Upper lobe of left lung (tissue), 6 donors: ENCODE results near the gene SQOR. TPM values are rescaled to one million over a fixed set of nuclear protein-coding genes. Genes with fewer than 3 reads are reported as not detected.

Experiments used
- ATAC-seq, 2 donors: fragments of 200-7000 bp; cut with Tn5 transposase; one replicate each; pipeline ENCODE4 v1.9.1; 2022; ENCODE audit warnings: mild to moderate bottlenecking in 2 of 2, moderate library complexity in 2 of 2; ENCODE audit not compliant: low FRiP score in 2 of 2
- DNase-seq, 2 donors: peaks; one replicate each; pipeline ENCODE4 v3.0.0-alpha.2; 2019 to 2020
- H3K27ac ChIP-seq, 4 donors: fragments of 200-600 bp; sonication (generic); one replicate each; pipeline ENCODE4 v1.5.1; 2016 to 2019
- H3K27me3 ChIP-seq, 4 donors: fragments of 200-600 bp; sonication (generic); one replicate each; pipeline ENCODE4 v1.5.1; 2017 to 2019
- H3K36me3 ChIP-seq, 4 donors: fragments of 200-600 bp; sonication (generic); one replicate each; pipeline ENCODE4 v1.5.1; 2016 to 2019
- H3K4me1 ChIP-seq, 4 donors: fragments of 200-600 bp; sonication (generic); one replicate each; pipeline ENCODE4 v1.5.1; 2018 to 2019
- H3K4me3 ChIP-seq, 4 donors: fragments of 200-600 bp; sonication (generic); one replicate each; pipeline ENCODE4 v1.5.1; 2017 to 2019; ENCODE audit warnings: mild to moderate bottlenecking in 2 of 4, moderate library complexity in 1 of 4
- H3K9me3 ChIP-seq, 4 donors: fragments of 200-600 bp; sonication (generic); one replicate each; pipeline ENCODE4 v1.5.1; 2018 to 2019
- EP300 ChIP-seq, 4 donors: sonication (generic); formaldehyde crosslinking; IDR thresholded peaks; one replicate each; pipeline ENCODE4 v1.5.1; 2017; ENCODE audit warnings: antibody characterized with exemption in 4 of 4, control low read depth in 2 of 4
- POLR2A ChIP-seq, 4 donors: fragments of 450-650 bp; IDR thresholded peaks; one replicate each; pipeline ENCODE4 v1.5.1; 2016 to 2017; ENCODE audit warnings: antibody characterized with exemption in 4 of 4, mild to moderate bottlenecking in 2 of 4
- POLR2AphosphoS5 ChIP-seq, 2 donors: sonication (generic); formaldehyde crosslinking; IDR thresholded peaks; one replicate each; pipeline ENCODE4 v1.5.1; 2017; ENCODE audit warnings: antibody characterized with exemption in 2 of 2
- WGBS, 2 donors: methylation state at CpG; one replicate each; pipeline ENCODE4 v1.1.5; 2017 to 2018; 5-methylcytosine and 5-hydroxymethylcytosine counted together
- total RNA-seq, 6 donors: library from RNA; depleted of rRNA in 4 of 6; stranded (reverse); fragments of >200 nt in 4 of 6; gene quantifications; one replicate each; pipeline versions ENCODE4 v1.1.0 to v1.2.1, GENCODE V29; 2016 to 2021
- TF ChIP-seq, protein P1 (sequence below), 6 experiments: fragments of 450-650 bp in 4 of 6; fragments of 200-600 bp in 2 of 6; sonication (generic) in 2 of 6; IDR thresholded peaks; one replicate each; pipeline ENCODE4 v1.5.1; 2016 to 2019; ENCODE audit warnings: antibody characterized with exemption in 6 of 6
- donor health status: DM: no; HTN: no; CAD: no; lungs with moderate emphysema.
- donor health status: DM: no; HTN: yes; CAD: no; lungs with severe emphysema.

Gene SQOR
- total RNA-seq, 6 donors from 2014 or later = 74.7 to 181 (median 110) TPM

DNA sequence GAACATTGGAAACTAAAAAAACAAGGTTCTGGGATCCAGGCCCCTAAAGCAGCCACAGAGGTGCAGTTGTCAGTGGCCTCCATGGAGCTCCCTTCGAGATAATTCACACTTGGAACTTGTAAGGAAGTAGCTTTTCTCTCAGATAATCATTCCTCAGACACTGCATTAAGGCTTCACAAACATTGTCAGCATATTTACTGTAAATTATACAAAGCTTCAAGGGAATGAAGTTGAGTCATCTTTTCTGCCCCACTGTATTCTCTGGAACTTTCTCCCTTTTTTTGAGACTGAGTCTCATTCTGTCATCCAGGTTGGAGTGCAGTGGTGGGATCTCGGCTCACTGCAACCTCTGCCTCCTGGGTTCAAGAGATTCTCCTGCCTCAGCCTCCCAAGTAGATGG, 40.5 kb upstream of the SQOR start:
- TF ChIP-seq POLR2A (IDR thresholded peaks at IDR 0.05) = no peak
- no peak for TF ChIP-seq POLR2AphosphoS5 (IDR thresholded peaks at IDR 0.05)
- TF ChIP-seq, protein P1, sequence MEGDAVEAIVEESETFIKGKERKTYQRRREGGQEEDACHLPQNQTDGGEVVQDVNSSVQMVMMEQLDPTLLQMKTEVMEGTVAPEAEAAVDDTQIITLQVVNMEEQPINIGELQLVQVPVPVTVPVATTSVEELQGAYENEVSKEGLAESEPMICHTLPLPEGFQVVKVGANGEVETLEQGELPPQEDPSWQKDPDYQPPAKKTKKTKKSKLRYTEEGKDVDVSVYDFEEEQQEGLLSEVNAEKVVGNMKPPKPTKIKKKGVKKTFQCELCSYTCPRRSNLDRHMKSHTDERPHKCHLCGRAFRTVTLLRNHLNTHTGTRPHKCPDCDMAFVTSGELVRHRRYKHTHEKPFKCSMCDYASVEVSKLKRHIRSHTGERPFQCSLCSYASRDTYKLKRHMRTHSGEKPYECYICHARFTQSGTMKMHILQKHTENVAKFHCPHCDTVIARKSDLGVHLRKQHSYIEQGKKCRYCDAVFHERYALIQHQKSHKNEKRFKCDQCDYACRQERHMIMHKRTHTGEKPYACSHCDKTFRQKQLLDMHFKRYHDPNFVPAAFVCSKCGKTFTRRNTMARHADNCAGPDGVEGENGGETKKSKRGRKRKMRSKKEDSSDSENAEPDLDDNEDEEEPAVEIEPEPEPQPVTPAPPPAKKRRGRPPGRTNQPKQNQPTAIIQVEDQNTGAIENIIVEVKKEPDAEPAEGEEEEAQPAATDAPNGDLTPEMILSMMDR (IDR thresholded peaks at IDR 0.05) = no peak
- no peak for TF ChIP-seq EP300 (IDR thresholded peaks at IDR 0.05)
- Histone ChIP-seq H3K36me3 (peaks cover 0 to 20% (median 13%) of the 10 kb centered on the region in 4 donors), H3K4me3 (no peak overlapping the region), H3K27me3 (no peaks in the 10 kb centered on the region), H3K27ac (no peak overlapping the region), H3K9me3 (no peaks in the 10 kb centered on the region), H3K4me1 (peaks cover 7 to 12% (median 9%) of the 10 kb centered on the region in 4 donors)
- ATAC-seq (no peak), DNase-seq (no peak)
- WGBS, 2 donors = 74 to 84% methylated on average over 2 of the region's 2 CpGs

- ATAC-seq (no peak), DNase-seq (no peak)
- Histone ChIP-seq H3K36me3 (peaks cover 0 to 20% (median 13%) of the 10 kb centered on the region in 4 donors), H3K27ac (no peak overlapping the region), H3K4me3 (no peak overlapping the region), H3K27me3 (no peaks in the 10 kb centered on the region), H3K4me1 (peaks cover under 1 to 5% (median 2%) of the 10 kb centered on the region in 4 donors), H3K9me3 (no peaks in the 10 kb centered on the region)
- 93 to 97% methylated on average over 2 of the region's 2 CpGs for WGBS, 2 donors
- TF ChIP-seq POLR2AphosphoS5 (IDR thresholded peaks at IDR 0.05) (no peak), EP300 (IDR thresholded peaks at IDR 0.05) (no peak), POLR2A (IDR thresholded peaks at IDR 0.05) (no peak)
- TF ChIP-seq, protein P1 (IDR thresholded peaks at IDR 0.05) = no peak
Measured at GRCh38 chr15:45594835-45595530, 39.8 kb upstream of the SQOR start.

DNA sequence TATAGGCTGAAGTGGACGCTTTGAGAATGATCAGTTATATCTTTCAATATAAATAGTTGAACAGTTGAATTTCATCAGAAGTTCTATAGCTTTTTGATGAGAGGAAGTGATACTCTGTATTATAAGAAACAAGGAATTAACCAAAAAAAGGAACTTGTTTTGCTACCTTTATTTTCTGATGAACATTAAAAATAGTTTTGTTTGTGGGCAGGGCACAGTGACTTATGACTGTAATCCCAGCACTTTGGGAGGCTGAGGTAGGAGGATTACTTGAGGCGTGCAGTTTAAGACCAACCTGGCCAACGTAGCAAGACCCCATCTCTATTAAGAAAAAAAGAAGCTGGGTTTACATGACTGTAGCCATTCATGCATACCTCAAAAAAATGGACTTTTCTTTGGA, 30.9 kb upstream of the SQOR start:
- H3K36me3 ChIP-seq = peaks cover 6 to 28% (median 18%) of the 10 kb centered on the region in 4 donors
- WGBS, 2 donors = 77 to 93% methylated on average over 3 of the region's 3 CpGs
- no peak overlapping the region for H3K27ac ChIP-seq
- no peak for TF ChIP-seq EP300 (IDR thresholded peaks at IDR 0.05)
- H3K9me3 ChIP-seq = no peaks in the 10 kb centered on the region
- H3K4me3 ChIP-seq = no peak overlapping the region
- DNase-seq (no peak), ATAC-seq (no peak)
- H3K27me3 ChIP-seq = no peaks in the 10 kb centered on the region
- H3K4me1 ChIP-seq = peaks cover 0 to 5% (median 0%) of the 10 kb centered on the region in 4 donors

DNA sequence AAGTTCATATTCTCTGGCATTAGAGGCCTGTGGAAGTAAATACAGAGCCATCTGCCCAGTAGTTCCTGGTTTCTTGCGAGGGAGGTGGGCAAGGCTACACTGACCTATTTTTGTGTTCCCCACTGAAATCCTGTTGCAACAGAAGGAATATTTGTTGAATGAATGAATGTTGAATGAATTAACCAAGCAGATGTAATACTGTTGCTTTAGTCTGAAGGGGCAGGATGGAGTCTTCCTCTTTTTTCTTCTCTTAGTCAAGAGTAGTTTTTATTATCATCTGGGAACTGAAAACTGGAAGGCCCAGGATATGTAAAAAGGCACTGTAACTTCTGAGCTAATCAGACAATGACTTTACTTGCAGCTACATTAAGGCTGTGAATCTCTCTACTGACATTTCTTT, 30.5 kb upstream of the SQOR start:
- Histone ChIP-seq H3K27ac (no peak overlapping the region), H3K4me1 (peaks cover 0 to 5% (median 0%) of the 10 kb centered on the region in 4 donors), H3K36me3 (peaks cover 6 to 28% (median 18%) of the 10 kb centered on the region in 4 donors), H3K27me3 (no peaks in the 10 kb centered on the region), H3K4me3 (no peak overlapping the region), H3K9me3 (no peaks in the 10 kb centered on the region)
- no peak for TF ChIP-seq POLR2A (IDR thresholded peaks at IDR 0.05)
- TF ChIP-seq, protein P1 (IDR thresholded peaks at IDR 0.05) = no peak
- no peak for TF ChIP-seq EP300 (IDR thresholded peaks at IDR 0.05)
- TF ChIP-seq POLR2AphosphoS5 (IDR thresholded peaks at IDR 0.05) = no peak
- ATAC-seq (peak in 1 of 2 donors; percentile 41), DNase-seq (no peak)
- 74 to 83% methylated on average over 1 of the region's 1 CpG for WGBS, 2 donors

- Histone ChIP-seq H3K27ac (no peak overlapping the region), H3K36me3 (peaks cover 6 to 28% (median 19%) of the 10 kb centered on the region in 4 donors), H3K27me3 (no peaks in the 10 kb centered on the region), H3K4me3 (no peak overlapping the region), H3K4me1 (peaks cover 0 to 5% (median 0%) of the 10 kb centered on the region in 4 donors), H3K9me3 (no peaks in the 10 kb centered on the region)
- TF ChIP-seq, protein P1 (IDR thresholded peaks at IDR 0.05) = no peak
- TF ChIP-seq POLR2AphosphoS5 (IDR thresholded peaks at IDR 0.05) (no peak), POLR2A (IDR thresholded peaks at IDR 0.05) (no peak), EP300 (IDR thresholded peaks at IDR 0.05) (no peak)
- DNase-seq (no peak), ATAC-seq (no peak)
- WGBS, 2 donors = 61 to 76% methylated on average over 3 of the region's 3 CpGs
Measured at GRCh38 chr15:45606413-45606812, 28.4 kb upstream of the SQOR start.
